Fibroblast of skin of scalp (primary cell): ENCODE measurements around the gene LAMB2.

ENCODE experiments used
- DNase-seq: peaks from one replicate; pipeline ENCODE4 v3.0.0-alpha.2; 2013

Gene LAMB2

DNA sequence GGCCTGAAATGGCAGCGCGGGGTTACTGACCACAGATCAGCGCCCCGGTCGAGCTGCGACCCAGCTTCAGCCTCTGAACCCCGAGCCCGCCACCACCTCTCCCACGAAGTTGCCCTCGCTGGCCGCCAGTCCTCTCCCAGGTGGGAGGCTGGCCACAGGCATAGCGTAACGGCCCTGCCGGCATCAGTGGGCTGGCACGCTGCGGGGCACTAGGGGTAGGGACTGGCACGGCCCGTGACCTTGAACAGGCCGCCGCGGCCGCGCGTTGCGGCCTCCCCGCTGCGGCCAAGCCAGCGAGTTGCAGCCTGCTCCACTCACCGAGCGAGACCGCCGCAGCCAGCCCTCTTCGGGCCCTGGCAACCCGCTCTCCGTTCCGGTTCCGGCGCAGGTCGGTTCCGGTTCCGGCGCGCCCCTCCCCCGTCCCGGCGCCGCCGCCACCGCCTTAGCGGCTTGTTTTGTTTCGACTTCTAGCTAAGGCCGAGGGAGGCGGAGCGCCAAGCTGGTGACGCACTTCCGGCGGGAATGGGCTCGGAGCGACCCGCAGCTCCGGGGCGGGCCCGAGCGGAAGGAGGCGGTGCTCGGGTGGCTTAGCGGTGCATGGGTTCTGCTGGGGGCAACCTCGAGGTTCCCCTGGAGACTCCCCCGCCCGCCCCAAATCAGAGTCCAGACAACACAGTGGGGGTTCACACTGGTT lies 12.3 kb downstream of the LAMB2 start, which contains the start of gene USP19:
Gene USP19, minus strand, starts transcription at position 386 of the 694 bp plus-strand sequence. CDS start 1,678 bp downstream, outside the sequence.
- DNase-seq: peak; percentile 93

DNA sequence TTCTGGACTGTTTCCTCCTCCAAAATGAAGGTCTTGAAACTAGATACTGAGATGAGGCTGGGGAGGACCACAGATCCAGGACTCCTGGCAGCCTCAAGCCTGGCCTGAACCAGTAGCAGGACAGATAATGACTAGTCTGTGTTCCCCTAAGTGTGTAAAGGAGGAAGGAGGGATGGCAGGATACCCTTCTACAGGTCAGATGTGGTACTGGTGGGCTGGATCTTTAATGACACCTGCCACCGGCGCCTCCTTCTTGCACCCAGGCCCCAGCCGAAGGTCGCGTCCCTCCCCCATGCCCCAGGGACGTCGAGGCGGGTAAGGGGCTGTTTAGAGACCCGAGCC lies 12.8 kb downstream of the LAMB2 start:
- no peak for DNase-seq

- no peak for DNase-seq
Observed at GRCh38 chr3:49119439-49119838, 13.4 kb downstream of the LAMB2 start.

DNA sequence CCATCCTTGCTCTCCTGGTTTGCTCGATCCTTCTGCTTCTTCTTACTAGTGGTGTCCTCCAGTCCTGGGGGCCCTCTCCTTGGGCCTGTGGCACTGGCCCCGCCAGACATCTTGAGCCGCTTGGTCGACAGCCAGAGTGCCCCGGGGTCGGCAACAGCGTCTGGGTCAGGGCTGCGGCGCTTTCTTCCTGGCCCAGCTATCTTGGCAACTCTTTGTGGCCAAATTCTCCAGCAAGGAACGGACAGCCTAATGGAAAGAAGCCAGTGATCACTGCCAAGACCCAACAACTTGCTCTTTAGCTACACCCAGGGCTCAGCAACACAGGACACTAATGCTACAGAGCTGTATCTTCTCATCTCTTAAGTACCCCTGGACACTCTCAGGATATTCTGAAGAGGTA lies 13.8 kb downstream of the LAMB2 start:
- DNase-seq: no peak

- no peak for DNase-seq
Observed at GRCh38 chr3:49112262-49112661, 20.6 kb downstream of the LAMB2 start.

DNA sequence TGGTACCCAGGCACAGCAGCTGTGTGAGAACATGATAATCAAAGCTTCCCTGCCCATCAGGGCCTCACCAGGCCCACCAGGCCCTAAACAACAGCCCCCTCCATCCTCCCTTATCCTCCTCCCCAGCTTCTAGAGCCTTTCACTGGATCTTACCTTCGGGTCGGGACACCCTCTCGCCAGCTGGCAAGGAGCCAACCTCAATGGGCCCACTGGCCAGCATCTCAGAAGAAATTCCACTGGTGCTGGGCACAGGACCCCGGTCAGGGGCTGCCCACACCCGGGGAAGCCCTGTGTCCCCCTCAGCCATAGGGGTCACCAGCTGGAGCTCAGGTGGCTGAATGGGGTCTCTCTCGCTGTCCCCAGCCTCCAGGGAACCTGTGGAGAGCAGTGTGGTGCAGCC lies 21.5 kb downstream of the LAMB2 start:
- DNase-seq: no peak

- no peak for DNase-seq
Observed at GRCh38 chr3:49110780-49111179, 22.1 kb downstream of the LAMB2 start.

- no peak for DNase-seq
Observed at GRCh38 chr3:49108346-49108745, 24.5 kb downstream of the LAMB2 start.

- DNase-seq: peak; percentile 95
Observed at GRCh38 chr3:49104427-49105291, 28.2 kb downstream of the LAMB2 start, which contains the start of gene QARS1. Gene QARS1, minus strand, starts transcription at chr3:49104757. Its CDS starts 24 bp downstream, at chr3:49104733.

DNA sequence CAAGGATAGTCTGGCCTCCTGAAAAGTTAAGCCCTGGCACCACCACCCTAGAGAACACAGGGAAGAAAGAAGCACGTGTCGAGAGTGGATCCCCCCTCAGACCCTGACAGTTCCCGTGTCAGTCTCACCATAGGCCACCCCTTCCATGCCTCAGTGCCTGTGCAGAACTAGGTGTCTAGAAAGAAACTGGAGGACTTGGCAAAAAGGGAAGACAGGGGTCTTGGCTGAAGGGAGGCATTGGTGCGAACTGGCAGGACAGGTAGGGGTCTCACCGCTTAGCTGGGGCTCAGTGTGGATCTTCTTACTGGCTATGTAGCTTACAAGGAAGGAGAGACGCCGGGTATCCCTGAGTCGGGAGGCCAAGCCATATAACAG lies 28.8 kb downstream of the LAMB2 start:
- no peak for DNase-seq

DNA sequence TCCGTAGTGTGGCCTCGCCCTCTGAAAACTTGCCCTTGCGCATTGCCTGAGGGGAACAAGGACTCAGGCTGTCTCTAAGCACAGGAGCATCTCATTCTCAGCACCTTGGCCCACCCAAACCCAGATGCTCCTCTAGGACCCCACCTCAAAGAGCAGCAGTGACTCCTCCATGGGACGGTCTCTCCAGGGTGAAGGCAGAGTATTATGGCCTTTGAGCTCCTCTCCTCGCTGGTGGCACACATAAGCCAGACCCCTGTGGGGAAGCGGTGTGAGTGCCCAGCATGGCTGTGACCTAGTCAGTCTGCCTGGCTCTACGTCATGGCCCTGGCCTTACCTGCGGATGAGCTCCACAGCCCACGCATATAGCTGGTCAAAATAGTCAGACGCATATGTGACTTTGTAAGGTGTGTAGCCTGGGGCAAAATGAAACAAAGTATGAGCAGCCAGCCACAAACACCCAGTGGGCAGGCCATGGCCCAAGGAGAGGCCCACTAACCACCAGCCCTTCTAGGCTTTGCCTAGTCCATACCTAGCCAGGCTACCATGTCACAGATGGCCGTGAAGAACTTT lies 32.7 kb downstream of the LAMB2 start:
- no peak for DNase-seq

GRCh38 chr3:49098910-49099630 lies 33.8 kb downstream of the LAMB2 start:
- DNase-seq: no peak

- DNase-seq: no peak
Observed at GRCh38 chr3:49098429-49098828, 34.4 kb downstream of the LAMB2 start.

DNA sequence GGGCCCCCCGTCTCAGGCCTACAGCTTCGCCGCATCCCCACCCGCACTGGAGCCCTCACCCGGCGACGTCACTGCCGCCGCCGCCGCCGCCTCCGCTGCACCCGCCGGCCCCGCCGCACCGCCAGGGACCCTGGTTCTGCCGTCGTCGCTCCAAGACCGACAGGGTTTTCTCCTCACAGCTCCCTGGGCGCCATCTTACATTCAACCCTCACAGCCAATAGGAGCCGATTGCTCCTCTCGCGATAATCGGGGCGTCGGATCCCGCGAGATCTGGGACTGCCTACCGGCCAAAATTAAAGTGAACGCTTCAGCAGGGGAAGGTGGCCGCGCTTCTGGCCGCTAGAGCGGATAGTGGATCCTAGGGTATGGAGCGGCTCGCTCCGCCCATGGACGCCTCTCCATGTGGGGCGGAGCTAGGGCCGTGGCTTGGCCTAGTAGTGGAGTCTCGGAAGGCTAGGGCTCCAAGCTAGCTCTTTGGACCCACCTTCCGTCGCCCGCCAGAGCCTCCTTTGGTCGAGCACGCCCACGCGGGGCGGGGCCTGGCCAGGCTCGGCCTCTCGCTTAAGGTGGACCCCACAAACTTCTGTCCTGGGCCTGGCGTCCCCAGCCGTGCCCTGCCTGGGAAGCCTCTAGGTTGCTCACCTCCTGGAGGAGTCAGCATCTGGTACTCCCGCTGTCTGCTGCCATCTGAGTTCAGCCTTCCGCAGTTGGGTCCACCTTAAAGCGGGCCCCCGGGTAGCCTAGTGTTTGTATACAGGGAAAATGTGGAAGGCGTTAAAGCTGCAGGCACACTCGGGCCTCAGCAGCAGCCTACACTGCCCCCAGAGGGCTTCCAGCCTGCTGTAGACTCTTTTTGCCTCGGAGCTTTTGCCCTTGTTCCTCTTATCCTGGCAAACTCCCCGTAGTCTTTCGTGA lies 38.7 kb downstream of the LAMB2 start, which contains the start of gene QRICH1:
Gene QRICH1, minus strand, starts transcription at position 219 of the 915 bp plus-strand sequence. CDS start 17,054 bp downstream, outside the sequence.
- DNase-seq: peak; percentile 99

GRCh38 chr3:49092938-49093852 lies 39.7 kb downstream of the LAMB2 start:
- peak; percentile 80 for DNase-seq

DNA sequence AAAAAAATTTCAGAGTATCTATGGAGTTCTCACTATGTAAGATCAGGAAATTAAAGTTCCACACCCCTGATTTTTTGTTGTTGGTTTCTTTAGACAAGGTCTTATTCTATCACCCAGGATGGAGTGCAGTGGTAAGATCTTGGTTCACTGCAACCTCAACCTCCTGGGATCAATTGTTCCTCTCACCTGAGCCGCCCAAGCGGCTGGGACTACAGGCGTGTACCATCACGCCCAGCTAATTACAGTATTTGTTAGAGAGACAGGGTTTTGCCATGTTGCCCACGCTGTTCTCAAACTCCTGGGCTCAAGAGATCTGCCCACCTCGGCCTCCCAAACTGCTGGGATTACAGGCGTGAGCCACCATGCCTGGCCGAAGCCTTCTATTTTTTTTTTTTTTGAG lies 51.4 kb downstream of the LAMB2 start:
- no peak for DNase-seq

- no peak for DNase-seq
Observed at GRCh38 chr3:49079270-49079669, 53.6 kb downstream of the LAMB2 start.

DNA sequence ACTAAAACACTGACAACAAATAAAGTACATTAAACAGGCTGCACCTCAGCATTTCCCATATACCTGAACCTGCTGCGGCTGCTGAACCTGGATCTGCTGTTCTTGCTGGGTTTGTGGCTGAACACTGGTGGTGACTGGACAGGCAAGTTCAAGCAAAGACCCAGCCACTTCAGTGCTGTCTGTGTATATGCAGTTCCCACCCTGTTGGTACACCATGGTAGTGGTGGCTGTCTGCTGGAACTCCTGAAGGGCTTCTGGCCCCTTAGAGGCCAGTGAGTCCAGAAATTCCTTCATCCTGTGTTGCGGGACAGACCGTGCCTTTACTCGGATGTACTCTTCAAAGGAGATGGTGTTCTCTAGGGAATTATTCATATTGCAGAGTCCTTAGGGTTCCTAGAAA lies 56.2 kb downstream of the LAMB2 start:
- DNase-seq: no peak

DNA sequence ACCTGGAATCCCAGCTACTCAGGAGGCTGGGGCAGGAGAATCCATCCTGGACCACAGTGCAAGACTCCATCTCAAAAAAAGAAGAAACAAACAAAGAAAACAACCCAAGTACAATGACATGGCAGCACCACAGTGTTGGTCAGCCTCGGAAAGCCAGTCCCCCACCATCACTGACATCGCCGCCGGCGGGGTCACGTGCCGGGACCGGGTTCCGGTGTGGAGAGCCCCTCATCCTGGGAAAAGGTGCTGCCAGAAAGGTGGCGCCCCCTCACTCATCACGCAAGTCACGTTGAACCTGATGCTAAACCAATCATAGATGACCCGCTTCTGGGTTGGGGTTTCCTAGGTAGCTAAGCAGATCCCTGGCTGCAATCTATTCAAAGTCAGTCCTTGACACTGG lies 56.7 kb downstream of the LAMB2 start:
- no peak for DNase-seq
